ENCODE data around the gene CTU2. TPM values are rescaled to one million over a fixed set of nuclear protein-coding genes. Genes with fewer than 3 reads are reported as not detected.

CTU2 gene
- total RNA-seq, 3 donors from 2014 or later (not counting 1 experiment from before 2014, with no cell fraction given): 36.6 to 43.3 (median 39.9) TPM

GRCh38 chr16:88742896-88743605 lies 36.7 kb downstream of the CTU2 start:
- ATAC-seq (no peak), DNase-seq (no peak)
- Mint-ChIP-seq H3K4me1 (peaks cover 12 to 28% of the 10 kb centered on the region in 2 donors), H3K36me3 (no peaks in the 10 kb centered on the region), H3K27ac (no peak overlapping the region), H3K27me3 (ENCODE audit: low read depth in 2 of 2) (no peaks in the 10 kb centered on the region), H3K4me3 (no peak overlapping the region), H3K9me3 (no peaks in the 10 kb centered on the region)
- Histone ChIP-seq H3K9me3 (ENCODE audit: control insufficient read depth, insufficient read depth, low read length) (no peaks in the 10 kb centered on the region), H3K27me3 (ENCODE audit: control insufficient read depth, insufficient read depth, low read length) (no peaks in the 10 kb centered on the region), H3K4me3 (ENCODE audit: low read length) (no peak overlapping the region), H3K27ac (ENCODE audit: low read length) (no peak overlapping the region), H3K4me1 (ENCODE audit: control insufficient read depth, insufficient read depth, low read length) (peaks cover 35% of the 10 kb centered on the region), H3K36me3 (ENCODE audit: control insufficient read depth, insufficient read depth, low read length) (peaks cover 18% of the 10 kb centered on the region)
- no peak for TF ChIP-seq CTCF (IDR thresholded peaks at IDR 0.05)
- intact Hi-C loops (cut with micrococcal nuclease): no loop called here
- 80% methylated on average over 19 of the region's 19 CpGs for WGBS (ENCODE audit: insufficient coverage)

- intact Hi-C loops (cut with micrococcal nuclease): loop anchor here (2.0 kb wide), 1 partner anchor 473 kb away; the partner anchor contains the start of gene ZNF778
- peaks cover 18% of the 10 kb centered on the region for H3K36me3 ChIP-seq (ENCODE audit: control insufficient read depth, insufficient read depth, low read length)
- H3K4me3 Mint-ChIP-seq: no peak overlapping the region
- H3K4me1 Mint-ChIP-seq: peaks cover 12 to 24% of the 10 kb centered on the region in 2 donors
- no peak overlapping the region for H3K27ac Mint-ChIP-seq
- H3K4me3 ChIP-seq (ENCODE audit: low read length): no peak overlapping the region
- peak; percentile 60 to 77 (median 74) for ATAC-seq
- H3K4me1 ChIP-seq (ENCODE audit: control insufficient read depth, insufficient read depth, low read length): peaks cover 35% of the 10 kb centered on the region
- 71% methylated on average over 32 of the region's 32 CpGs for WGBS (ENCODE audit: insufficient coverage)
- H3K27me3 Mint-ChIP-seq (ENCODE audit: low read depth in 2 of 2): no peaks in the 10 kb centered on the region
- no peaks in the 10 kb centered on the region for H3K36me3 Mint-ChIP-seq
- no peak overlapping the region for H3K27ac ChIP-seq (ENCODE audit: low read length)
- H3K9me3 ChIP-seq (ENCODE audit: control insufficient read depth, insufficient read depth, low read length): no peaks in the 10 kb centered on the region
- peak; percentile 71 to 86 for DNase-seq
- H3K9me3 Mint-ChIP-seq: no peaks in the 10 kb centered on the region
- no peaks in the 10 kb centered on the region for H3K27me3 ChIP-seq (ENCODE audit: control insufficient read depth, insufficient read depth, low read length)
- TF ChIP-seq CTCF (IDR thresholded peaks at IDR 0.05): peak; percentile 94
Observed at GRCh38 chr16:88743693-88744576, 37.6 kb downstream of the CTU2 start.

GRCh38 chr16:88744577-88745521 lies 38.5 kb downstream of the CTU2 start:
- no peaks in the 10 kb centered on the region for H3K27me3 Mint-ChIP-seq (ENCODE audit: low read depth in 2 of 2)
- 87% methylated on average over 37 of the region's 39 CpGs for WGBS (ENCODE audit: insufficient coverage)
- no peaks in the 10 kb centered on the region for H3K36me3 Mint-ChIP-seq
- TF ChIP-seq CTCF (IDR thresholded peaks at IDR 0.05): no peak
- Histone ChIP-seq H3K27me3 (ENCODE audit: control insufficient read depth, insufficient read depth, low read length) (no peaks in the 10 kb centered on the region), H3K4me3 (ENCODE audit: low read length) (no peak overlapping the region), H3K4me1 (ENCODE audit: control insufficient read depth, insufficient read depth, low read length) (peaks cover 35% of the 10 kb centered on the region), H3K9me3 (ENCODE audit: control insufficient read depth, insufficient read depth, low read length) (no peaks in the 10 kb centered on the region), H3K27ac (ENCODE audit: low read length) (no peak overlapping the region), H3K36me3 (ENCODE audit: control insufficient read depth, insufficient read depth, low read length) (peaks cover 18% of the 10 kb centered on the region)
- no peaks in the 10 kb centered on the region for H3K9me3 Mint-ChIP-seq
- peak overlapping the region; percentile 61 to 80 for H3K27ac Mint-ChIP-seq
- H3K4me3 Mint-ChIP-seq: no peak overlapping the region
- peaks cover 12 to 23% of the 10 kb centered on the region in 2 donors for H3K4me1 Mint-ChIP-seq
- intact Hi-C loops (cut with micrococcal nuclease): loop anchor here (2.0 kb wide), 1 partner anchor 472 kb away; the partner anchor contains the start of gene ZNF778
- DNase-seq: no peak
- no peak for ATAC-seq
